ENCODE results near the gene RBM18.

DNA sequence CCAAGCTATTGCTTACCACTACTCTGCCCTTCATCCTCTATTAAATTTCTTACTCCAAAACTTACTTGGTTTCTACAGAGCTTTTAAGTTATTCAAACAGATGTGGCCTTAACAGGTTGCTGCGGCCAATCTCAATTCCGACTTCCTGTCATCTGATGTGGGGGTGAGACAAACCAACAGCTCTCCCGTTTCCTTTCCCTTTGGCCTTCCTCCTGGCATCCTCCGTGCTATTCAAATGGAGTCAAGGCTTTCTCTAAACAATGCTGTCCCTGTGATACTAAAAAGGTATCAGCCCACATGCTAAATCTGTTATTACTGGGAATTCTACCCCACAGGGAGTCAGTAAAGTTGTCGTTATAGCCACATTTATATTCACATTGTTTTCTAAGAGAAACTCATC, 11.8 kb downstream of the RBM18 start:
- TF ChIP-seq TCF7L2 (IDR thresholded peaks at IDR 0.05; ENCODE audit: low read depth, low read length) = no peak
- TF ChIP-seq, protein P1, sequence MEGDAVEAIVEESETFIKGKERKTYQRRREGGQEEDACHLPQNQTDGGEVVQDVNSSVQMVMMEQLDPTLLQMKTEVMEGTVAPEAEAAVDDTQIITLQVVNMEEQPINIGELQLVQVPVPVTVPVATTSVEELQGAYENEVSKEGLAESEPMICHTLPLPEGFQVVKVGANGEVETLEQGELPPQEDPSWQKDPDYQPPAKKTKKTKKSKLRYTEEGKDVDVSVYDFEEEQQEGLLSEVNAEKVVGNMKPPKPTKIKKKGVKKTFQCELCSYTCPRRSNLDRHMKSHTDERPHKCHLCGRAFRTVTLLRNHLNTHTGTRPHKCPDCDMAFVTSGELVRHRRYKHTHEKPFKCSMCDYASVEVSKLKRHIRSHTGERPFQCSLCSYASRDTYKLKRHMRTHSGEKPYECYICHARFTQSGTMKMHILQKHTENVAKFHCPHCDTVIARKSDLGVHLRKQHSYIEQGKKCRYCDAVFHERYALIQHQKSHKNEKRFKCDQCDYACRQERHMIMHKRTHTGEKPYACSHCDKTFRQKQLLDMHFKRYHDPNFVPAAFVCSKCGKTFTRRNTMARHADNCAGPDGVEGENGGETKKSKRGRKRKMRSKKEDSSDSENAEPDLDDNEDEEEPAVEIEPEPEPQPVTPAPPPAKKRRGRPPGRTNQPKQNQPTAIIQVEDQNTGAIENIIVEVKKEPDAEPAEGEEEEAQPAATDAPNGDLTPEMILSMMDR (IDR thresholded peaks at IDR 0.05) = no peak
- TF ChIP-seq, protein P2, sequence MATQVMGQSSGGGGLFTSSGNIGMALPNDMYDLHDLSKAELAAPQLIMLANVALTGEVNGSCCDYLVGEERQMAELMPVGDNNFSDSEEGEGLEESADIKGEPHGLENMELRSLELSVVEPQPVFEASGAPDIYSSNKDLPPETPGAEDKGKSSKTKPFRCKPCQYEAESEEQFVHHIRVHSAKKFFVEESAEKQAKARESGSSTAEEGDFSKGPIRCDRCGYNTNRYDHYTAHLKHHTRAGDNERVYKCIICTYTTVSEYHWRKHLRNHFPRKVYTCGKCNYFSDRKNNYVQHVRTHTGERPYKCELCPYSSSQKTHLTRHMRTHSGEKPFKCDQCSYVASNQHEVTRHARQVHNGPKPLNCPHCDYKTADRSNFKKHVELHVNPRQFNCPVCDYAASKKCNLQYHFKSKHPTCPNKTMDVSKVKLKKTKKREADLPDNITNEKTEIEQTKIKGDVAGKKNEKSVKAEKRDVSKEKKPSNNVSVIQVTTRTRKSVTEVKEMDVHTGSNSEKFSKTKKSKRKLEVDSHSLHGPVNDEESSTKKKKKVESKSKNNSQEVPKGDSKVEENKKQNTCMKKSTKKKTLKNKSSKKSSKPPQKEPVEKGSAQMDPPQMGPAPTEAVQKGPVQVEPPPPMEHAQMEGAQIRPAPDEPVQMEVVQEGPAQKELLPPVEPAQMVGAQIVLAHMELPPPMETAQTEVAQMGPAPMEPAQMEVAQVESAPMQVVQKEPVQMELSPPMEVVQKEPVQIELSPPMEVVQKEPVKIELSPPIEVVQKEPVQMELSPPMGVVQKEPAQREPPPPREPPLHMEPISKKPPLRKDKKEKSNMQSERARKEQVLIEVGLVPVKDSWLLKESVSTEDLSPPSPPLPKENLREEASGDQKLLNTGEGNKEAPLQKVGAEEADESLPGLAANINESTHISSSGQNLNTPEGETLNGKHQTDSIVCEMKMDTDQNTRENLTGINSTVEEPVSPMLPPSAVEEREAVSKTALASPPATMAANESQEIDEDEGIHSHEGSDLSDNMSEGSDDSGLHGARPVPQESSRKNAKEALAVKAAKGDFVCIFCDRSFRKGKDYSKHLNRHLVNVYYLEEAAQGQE (IDR thresholded peaks at IDR 0.05; ENCODE audit: insufficient read depth in 1 of 2, low read depth in 2 of 2, low read length in 1 of 2) = no peak

Measured in Panc1 (cell line).